GM19468 (cell line): ENCODE measurements around the gene MACC1.

Experiments
- ATAC-seq: cut with Tn5 transposase; IDR thresholded peaks from one replicate; pipeline ENCODE4 v1.9.1; 2021; ENCODE audit warnings: mild to moderate bottlenecking, moderate library complexity, moderate number of reproducible peaks; ENCODE audit not compliant: unreplicated experiment; ENCODE audit errors: extremely low read depth

The MACC1 gene, protein sequence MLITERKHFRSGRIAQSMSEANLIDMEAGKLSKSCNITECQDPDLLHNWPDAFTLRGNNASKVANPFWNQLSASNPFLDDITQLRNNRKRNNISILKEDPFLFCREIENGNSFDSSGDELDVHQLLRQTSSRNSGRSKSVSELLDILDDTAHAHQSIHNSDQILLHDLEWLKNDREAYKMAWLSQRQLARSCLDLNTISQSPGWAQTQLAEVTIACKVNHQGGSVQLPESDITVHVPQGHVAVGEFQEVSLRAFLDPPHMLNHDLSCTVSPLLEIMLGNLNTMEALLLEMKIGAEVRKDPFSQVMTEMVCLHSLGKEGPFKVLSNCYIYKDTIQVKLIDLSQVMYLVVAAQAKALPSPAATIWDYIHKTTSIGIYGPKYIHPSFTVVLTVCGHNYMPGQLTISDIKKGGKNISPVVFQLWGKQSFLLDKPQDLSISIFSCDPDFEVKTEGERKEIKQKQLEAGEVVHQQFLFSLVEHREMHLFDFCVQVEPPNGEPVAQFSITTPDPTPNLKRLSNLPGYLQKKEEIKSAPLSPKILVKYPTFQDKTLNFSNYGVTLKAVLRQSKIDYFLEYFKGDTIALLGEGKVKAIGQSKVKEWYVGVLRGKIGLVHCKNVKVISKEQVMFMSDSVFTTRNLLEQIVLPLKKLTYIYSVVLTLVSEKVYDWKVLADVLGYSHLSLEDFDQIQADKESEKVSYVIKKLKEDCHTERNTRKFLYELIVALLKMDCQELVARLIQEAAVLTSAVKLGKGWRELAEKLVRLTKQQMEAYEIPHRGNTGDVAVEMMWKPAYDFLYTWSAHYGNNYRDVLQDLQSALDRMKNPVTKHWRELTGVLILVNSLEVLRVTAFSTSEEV

GRCh38 chr7:20217193-20217948, at the start of gene MACC1:
Gene MACC1 (minus strand): TSS chr7:20217384. CDS start chr7:20161862, 55,522 bp downstream.
- peak; percentile 40 for ATAC-seq

GRCh38 chr7:20264623-20265022, 47.4 kb upstream of the MACC1 start:
- ATAC-seq = no peak

DNA sequence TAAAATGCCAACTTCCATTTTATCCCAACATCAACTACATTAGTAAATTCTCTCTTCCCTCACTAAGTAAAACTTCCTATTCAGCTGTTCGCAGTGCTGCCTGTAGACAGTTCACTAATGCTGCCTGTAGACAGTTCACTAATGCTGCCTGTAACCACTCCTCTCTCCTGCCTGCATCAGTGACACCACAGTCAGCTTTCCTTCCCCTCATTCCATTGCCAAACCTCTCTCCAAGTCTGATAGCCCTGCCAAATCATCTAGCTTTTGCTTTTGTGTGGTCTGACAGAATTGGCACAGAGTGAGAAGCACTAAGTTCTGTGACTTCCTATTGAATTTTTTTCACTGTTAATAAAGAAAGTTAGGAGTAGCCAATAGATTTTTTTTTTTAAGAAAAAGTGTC, 43.0 kb upstream of the MACC1 start:
- no peak for ATAC-seq

- no peak for ATAC-seq
Measured at GRCh38 chr7:20257212-20257611, 40.0 kb upstream of the MACC1 start.

DNA sequence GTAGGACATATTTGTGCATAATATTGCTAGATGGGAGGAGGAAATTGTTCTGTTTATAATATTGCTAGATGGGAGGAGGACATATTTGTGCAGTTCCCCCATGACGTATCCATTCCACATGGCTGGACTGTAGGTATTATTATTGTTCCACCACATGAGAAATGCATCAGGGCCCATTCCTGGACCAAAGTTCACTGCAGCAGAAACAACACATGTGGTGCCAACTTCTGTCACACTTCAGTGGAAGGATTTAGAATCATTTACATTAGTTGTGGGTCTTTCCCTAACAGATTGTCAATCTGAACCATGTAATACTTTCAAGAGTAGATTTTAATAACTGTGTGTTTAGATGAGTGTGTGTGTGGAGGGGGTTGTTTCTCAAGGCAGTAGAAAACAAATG, 32.7 kb upstream of the MACC1 start:
- ATAC-seq = no peak

DNA sequence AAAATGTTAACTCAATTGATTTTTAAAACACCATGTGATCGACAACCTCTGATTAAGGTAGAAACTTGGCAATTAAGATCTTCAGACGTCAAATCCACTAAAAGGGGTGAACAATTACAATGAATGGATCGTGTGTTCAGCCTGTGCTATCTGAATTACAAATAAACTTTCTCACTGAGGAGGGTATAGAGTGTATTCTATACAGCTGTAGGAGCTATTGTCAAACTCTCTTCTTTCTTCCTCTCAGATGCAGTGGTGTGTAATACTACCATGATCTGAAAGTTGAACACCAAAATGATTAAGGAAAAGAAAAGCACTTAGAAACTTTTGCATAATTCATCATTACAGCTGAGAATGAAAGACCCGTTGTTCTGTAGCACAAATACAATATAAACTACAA, 32.2 kb upstream of the MACC1 start:
- ATAC-seq = no peak

DNA sequence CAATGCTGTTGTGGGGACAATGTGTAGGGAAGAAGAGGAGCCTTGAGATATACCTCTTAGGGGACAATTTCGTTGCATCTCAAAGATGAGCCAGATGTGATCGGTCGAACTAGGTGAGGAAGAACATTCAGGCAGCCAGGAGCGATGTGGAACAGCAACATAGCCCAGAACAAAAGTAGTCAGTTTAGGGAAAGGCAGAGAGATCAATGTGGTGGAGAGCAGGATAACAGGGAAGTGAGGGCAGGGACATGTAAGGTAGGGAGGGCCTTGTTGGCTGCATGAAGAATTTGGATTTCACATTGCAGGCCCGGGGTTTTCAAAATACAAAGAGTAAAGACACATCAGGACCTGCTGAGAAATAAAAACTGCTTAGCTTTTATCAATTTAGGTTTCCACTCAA, 29.1 kb upstream of the MACC1 start:
- ATAC-seq = no peak

DNA sequence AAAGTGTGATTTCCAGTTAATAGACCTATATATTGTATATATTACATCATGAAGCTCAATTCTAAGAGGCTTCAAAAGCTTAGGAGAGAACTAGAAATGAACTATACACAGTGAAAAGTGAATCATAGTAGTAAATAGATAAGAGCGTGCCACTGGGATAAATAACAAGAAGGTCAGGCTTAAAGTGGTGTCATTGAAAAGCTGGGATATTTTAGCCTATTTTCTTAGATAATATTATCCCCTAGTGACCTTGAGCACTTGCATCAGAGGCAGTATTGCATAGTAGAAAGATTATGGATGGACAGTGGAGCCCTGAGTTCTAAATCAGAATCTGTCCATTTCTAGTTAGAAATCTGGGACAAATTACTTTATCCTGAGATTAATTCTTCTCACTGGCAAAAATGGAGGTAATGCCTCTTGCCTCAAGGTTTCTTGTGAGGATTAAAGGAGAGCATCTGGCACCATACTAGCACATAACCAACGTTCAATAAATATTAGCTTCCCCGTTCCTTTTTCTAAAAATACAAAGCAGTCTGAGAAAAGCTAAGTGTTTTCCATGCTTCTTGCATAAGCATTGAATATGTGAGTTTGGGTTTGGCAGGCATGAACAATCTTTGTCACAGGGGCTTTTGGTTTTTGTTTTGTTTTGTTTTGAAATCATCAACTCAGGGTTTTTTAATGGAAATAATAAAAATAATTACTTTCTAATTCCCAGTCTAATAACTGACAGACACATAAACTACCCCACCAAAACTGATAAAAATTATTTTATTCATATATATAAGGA, 27.3 kb upstream of the MACC1 start:
- ATAC-seq = no peak

- no peak for ATAC-seq
Measured at GRCh38 chr7:20241911-20242261, 24.7 kb upstream of the MACC1 start.

GRCh38 chr7:20241194-20241910, 24.2 kb upstream of the MACC1 start:
- ATAC-seq = no peak

- no peak for ATAC-seq
Measured at GRCh38 chr7:20240080-20240926, 23.1 kb upstream of the MACC1 start.

DNA sequence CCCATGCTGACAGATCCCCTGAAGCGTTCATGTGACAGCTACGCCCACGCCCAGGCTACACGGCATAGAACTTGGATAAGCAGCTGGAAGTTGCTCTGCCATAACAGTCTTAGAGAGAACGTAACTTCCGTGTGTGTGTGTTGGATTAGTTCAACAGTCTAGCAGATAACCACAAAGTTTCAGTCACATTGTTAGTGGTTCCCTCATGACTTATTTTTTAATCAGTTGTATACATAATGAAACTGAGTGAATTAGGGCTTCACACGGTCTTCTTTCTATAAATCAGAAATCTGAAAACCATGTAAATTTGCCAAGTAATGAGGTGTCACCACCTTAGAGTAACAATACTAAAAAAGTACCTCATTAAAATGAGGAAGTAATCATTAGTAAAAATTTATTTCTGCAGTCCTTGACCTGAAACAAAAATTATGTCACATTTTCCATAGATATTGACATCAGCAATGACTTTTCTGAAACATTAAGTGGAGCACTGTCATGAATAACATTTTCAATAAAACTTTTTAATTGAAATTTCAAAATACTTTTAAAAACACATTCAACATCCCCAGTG, 21.7 kb upstream of the MACC1 start:
- peak; percentile 98 for ATAC-seq

DNA sequence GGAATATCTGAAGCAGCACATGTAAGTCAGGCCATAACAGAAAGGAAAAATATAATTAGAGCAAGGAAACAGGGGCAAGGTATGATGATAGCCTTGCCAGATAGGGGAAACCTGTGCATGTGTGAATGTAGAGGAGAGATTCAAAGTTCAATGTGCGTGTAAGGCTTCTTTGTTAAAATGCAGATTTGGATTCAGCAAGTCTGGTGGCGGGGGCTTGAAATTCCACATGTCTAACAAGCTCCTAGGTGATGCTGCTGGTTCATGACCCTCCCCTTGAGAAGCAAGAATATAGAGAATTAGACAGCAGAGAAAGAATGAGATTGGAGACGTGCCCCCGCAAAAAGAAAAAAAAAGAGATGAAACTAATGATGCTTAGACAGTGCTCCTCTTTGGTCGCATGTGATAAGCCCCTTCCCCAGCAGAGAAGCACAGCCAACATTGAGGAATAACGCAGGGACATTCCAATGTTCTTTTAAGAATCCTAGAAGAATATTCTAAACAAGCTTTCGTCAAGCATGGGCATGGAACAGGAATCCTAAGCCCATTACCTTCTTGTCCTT, 21.1 kb upstream of the MACC1 start:
- no peak for ATAC-seq

GRCh38 chr7:20237464-20238193, 20.4 kb upstream of the MACC1 start:
- no peak for ATAC-seq

DNA sequence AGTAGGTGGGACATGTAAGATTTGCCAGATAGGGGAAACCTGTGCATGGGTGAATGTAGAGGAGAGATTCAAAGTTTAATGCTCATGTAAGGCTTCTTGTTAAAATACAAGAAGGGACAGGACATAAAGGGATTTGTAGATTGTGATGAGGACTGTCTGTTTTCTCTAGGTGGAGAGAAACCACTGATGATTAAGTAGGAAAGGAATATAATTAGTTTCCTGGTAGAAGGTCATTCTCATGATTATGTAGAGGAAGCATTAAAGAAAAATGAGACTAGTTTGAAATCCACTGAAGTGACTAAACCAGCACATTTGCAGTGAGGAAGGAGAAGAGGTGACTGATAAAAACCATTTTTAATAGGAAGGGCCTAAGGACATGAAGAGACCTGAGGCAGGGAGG, 19.6 kb upstream of the MACC1 start:
- ATAC-seq = no peak

- no peak for ATAC-seq
Measured at GRCh38 chr7:20236043-20236442, 18.9 kb upstream of the MACC1 start.

- no peak for ATAC-seq
Measured at GRCh38 chr7:20235288-20235687, 18.1 kb upstream of the MACC1 start.
